Heart left ventricle (tissue), 13 donors: ENCODE measurements around the gene ARHGAP24.

Experiments used
- POLR2A ChIP-seq, 2 donors: fragments of 450-650 bp; IDR thresholded peaks; one replicate each; pipeline ENCODE4 v1.6.1; 2017; ENCODE audit warnings: antibody characterized with exemption in 2 of 2, mild to moderate bottlenecking in 2 of 2, moderate library complexity in 2 of 2
- TF ChIP-seq, protein P1 (sequence below), 12 donors: fragments of 200-600 bp; sonication (generic) in 4 of 12; IDR thresholded peaks; one replicate each; pipeline versions ENCODE4 v1.5.0 to v1.8.0; 2018 to 2022; ENCODE audit warnings: antibody characterized with exemption in 12 of 12, mild to moderate bottlenecking in 5 of 12
- donor health status: ischemic (EF 13 %, LVEDD 7.1; RV severe dilation, severe dysfunction).
- donor health status: DM: no; HTN: yes; CAD: no.
- donor health status: DM: no; HTN: no; CAD: no.
- donor health status: ischemic (EF 25% LVEDD 6.9; RV normal size, moderate dysfunction).
- donor health status: ischemic (EF 25% LVEDD 5.7; RV mildly dilated, moderate dysfunction).
- donor health status: ischemic (EF 35%, LVEDD 5.7; RV mildly dilated, moderate dysfunction).
- donor health status: nonischemic (EF 11% LVEDD 7.7; RV severe dilation, severe dysfunction).
- donor health status: DM: yes; HTN: yes; CAD: no.
- donor health status: PGD.
- donor health status: ischemic (EF 29% LVEDD 5.4; RV normal size, mild dysfunction).
- donor health status: nonischemic (EF 23%, LVEDD 6.1; RV moderate dilation, normal function).

DNA sequence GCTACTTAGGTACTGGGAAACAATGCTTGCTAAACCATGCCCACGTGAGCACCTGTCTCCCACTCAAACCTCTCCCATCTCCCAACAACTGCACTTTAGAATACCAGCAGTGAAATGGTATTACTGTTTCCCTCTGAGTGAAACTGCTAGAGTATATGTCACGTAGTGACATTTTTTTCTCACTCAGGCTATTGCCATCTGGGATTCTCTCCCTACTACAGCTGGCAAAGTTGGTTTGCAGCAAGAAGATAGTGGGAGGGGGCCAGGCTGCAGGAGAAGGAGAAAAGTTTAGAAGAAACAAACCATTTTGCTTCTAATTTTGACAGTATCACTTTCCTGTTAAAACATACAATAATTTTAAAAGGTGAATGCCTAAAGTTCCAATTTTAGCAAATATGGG, 526.6 kb downstream of the ARHGAP24 start:
- TF ChIP-seq, protein P1, sequence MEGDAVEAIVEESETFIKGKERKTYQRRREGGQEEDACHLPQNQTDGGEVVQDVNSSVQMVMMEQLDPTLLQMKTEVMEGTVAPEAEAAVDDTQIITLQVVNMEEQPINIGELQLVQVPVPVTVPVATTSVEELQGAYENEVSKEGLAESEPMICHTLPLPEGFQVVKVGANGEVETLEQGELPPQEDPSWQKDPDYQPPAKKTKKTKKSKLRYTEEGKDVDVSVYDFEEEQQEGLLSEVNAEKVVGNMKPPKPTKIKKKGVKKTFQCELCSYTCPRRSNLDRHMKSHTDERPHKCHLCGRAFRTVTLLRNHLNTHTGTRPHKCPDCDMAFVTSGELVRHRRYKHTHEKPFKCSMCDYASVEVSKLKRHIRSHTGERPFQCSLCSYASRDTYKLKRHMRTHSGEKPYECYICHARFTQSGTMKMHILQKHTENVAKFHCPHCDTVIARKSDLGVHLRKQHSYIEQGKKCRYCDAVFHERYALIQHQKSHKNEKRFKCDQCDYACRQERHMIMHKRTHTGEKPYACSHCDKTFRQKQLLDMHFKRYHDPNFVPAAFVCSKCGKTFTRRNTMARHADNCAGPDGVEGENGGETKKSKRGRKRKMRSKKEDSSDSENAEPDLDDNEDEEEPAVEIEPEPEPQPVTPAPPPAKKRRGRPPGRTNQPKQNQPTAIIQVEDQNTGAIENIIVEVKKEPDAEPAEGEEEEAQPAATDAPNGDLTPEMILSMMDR (IDR thresholded peaks at IDR 0.05) = no peak
- TF ChIP-seq POLR2A (IDR thresholded peaks at IDR 0.05) = no peak
